ENCODE data around the gene PRRG2.

GRCh38 chr19:49636233-49636932 lies 55.3 kb downstream of the PRRG2 start:
- TF ChIP-seq USF2 (IDR thresholded peaks at IDR 0.05; ENCODE audit: borderline replicate concordance, low read depth, low read length) (no peak), EZH2phosphoT487 (IDR thresholded peaks at IDR 0.05; ENCODE audit: borderline replicate concordance, low read depth) (no peak), CTCF (IDR thresholded peaks at IDR 0.05) (no peak), EP300 (IDR thresholded peaks at IDR 0.05; ENCODE audit: borderline replicate concordance in 1 of 2, low read depth in 1 of 2, low read length in 1 of 2) (no peak)

Measured in SK-N-SH (cell line).